Germinal center (tissue), 1 donor: Measurements from ENCODE around the gene FRS2.

ENCODE experiments used
- DNase-seq: peaks from one replicate; pipeline ENCODE4 v3.0.0; 2012; ENCODE audit warnings: mixed read lengths, low spot score

The FRS2 gene

DNA sequence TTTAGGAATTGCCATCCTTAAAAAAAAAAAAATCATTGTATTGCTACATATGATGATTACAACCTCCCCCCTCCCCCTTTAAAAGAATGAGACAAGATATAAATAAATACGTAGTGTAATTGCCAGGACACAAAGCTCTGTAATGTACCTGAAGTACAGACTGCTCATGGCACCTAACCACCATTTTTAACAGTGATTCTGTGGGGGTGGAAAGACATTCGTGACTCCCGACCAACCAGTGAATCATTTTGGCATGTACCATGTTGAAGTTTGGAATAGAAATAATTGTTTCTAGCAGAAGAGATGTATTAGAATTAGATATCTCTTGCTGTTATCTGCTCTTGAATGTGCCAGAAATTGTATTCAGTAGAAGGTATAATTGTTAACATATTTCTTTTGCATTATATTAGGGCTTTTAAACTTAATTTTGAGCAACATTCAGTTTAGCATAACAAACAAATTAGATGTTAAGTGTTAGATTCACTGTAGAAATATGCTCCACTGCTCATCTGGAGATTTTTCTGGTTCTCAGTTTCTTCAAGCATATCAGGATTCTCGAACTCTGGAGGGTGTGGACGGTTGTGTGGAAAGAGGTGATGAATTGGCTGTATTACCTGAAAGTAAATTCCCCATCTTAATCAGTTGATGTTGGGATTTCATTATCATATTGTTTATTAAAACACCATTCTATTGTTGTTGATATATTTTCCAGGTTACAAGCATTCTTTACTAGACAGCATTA, 31.1 kb downstream of the FRS2 start:
- DNase-seq = no peak

DNA sequence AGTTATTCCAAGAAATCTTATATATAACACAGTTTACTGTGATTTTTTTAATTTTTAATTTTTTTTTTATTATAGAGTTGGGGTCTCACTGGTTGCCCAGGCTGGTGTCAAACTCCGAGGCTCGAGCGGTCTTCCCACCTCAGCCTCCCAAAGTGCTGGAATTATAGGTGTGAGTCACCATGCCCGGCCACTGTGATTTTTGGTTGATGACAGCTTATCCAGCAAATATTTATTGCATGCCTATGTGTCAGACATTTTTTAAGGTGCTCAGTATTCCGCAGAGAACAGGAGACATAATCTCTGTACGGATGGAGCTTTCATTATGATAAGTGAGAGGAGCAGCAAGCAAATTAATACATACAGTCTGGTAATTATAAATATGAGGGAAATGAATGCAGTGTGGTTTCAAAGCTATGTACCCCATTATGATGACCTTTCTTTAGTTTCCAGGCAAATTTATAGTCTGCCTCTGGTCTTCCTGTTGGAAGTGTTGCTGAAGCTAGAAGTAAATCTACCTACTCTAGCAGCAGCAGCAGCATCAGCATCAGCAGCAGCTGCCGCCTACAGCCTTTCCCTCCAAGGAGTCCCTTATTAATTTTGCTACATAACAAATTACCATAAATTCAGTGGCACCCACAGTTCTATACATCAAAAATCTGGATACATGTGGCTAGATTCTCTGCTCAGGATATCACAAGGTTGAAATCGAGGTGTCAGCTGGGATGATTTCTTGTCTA, 32.3 kb downstream of the FRS2 start:
- DNase-seq = no peak

DNA sequence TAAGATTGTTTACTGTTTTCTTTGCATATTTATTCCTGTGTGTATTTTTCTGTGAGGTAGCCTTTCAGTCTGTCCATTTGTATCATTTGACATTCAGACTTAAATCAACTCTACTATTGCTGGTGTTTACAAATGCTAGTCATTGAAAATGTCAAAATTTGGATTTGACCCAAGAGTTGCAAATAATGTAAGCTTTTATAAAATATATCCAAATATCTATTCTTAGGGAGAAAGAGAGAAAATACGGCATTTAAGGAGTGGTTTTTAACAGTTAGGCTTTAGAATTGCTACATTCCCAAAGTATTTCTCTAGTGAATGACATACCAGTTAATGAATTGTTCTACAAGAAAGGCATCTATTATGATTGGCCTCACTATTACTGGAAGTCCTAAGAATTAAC, 37.9 kb downstream of the FRS2 start:
- DNase-seq = no peak

DNA sequence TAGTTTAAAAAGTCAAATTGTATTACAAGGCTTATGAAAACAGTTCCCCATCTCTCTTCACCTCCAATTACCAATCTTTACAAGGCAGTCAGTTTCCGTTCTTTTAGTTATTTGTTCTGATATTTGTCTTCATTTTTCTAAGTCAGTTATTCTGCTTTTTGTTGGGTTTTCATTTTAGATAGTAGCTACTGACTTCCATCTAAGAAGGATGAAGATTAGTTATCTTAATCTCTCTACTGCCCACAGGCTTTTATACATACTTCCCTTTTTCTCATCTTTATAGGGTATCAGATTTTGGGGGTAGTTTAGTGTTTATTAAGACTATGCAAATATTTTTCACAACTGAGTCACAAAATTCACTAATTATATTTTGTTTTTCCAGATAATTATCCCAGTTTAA, 38.4 kb downstream of the FRS2 start:
- no peak for DNase-seq

DNA sequence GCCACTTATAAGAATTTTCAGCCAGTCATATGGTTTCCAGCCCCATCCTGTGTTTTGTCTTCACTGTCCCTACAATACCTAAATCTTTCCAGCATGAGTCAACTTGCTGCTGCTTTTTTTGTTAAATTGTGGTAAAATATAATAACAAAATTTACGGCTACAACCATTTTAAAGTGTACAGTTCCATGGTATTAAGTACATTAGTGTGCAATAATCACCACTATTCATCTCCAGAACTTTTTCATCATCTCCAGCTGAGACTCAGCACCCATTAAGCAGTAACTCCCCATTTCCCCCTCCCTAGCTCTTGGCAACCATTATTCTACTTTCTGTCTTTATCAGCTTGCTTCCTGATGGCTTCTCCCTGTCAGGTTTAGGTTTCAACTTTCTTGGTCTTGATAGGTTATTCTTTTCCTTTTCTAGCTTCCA, 39.1 kb downstream of the FRS2 start:
- no peak for DNase-seq

DNA sequence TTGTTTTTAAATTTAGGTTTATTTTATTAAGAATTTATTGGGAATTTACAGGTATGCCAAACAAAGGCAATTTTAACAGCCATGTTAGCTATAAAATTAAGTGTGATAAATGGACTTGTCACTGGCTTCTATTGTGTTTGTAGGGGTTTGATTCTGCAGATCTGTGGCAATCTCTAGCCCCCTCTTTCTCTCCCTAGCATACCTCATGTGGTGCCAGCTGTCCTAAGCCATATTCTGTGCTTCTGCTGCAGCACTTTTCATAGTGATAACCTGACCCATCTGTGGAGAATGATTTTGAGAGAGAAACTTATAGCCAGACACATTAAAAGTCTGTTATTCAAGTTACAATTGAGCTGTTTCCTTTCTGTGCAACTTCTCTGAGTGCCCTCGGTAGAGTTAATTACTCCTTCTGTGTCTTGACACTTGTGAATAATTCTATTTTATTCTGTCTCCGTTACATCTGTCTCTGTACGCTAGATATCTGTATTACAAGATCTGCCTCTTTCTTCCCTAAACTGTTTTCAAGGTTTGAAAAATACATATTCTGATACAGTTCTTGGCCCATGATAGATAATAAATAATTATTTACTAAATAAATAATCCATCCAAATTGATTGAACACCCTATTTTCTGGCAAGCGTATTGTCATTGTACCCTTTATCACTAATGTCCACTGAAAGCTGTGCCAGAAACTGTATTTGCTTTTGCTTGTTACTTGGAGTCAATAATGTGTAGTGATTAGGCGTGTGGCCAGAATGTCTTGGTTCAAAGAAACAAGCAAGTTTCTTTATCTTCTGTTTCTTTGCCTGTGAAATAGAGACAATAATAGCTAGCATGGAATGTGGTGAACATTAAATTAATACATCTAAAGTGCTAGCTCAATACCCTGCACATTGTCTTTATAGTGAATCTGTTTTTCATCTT, 40.0 kb downstream of the FRS2 start:
- no peak for DNase-seq

DNA sequence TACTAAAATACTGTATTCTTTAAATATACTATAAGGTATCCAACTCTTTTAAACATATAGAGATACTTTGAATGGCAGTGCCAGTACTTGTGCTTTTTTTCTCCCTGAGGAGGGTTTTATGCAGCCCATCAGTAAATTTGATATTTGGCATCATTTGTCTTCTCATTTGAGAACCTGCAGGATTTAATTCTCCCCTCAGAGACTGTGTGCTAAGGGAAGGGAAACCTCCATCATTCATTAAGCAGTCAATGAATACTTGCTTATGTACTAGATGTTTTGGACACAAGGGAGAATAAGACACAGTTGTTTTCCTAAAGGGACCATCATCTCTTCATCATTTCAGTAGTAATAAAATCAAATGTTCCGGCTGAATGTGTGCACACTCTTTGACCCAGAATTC, 40.8 kb downstream of the FRS2 start:
- no peak for DNase-seq

DNA sequence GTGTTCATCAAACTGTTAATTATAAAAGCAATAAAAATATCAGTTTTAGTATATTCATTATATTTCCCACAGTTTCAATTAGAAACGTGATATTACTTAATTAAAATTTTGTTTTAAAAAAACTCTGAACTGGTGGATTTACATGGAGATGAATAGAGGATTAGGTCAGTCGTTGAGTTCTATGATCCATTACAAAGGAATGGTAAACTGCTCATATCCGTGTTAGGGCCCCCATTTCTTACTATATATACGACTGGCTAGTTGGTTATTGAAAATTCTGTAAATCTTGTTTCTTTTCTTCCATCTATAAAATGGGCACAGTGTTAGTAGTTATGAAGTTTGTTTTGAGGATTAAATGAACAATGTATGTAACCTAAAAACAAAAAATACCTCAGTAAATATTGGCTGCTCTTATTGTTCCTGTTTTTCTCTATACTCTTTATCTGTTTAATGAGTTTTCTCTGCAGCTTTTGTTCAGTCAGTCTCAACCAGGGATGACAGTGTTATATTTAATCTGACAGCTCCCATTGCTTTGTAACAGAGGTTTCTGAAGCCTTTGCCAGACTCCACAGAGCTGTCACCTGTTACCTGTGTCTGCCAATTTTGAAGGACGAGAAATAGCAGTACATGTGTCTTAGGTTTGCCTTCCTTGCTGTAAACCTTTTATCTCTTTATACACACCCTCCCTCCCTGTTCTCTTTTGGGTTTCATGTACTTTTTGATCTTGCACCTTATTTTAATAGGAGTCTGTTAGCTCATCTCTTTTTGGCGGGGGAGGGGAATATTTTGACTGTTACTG, 41.5 kb downstream of the FRS2 start:
- no peak for DNase-seq

DNA sequence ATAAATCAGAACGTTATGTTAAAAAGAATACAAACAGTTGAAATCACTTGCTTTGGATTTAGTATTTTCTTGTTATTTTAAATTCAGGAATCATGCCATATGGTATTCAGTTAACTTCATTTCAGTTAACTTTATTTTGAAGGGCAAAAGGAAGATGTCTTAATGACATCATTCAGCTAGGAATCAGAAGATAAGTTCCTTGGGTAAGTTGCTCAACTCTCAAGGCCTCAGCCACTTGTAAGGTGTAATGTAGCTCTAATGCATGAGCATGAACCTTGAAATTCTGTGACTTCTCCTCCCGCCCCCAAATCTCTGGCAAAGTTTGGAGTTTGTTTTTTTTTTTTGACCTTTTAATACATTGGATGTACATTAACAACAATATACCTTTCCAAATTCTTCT, 42.6 kb downstream of the FRS2 start:
- no peak for DNase-seq

DNA sequence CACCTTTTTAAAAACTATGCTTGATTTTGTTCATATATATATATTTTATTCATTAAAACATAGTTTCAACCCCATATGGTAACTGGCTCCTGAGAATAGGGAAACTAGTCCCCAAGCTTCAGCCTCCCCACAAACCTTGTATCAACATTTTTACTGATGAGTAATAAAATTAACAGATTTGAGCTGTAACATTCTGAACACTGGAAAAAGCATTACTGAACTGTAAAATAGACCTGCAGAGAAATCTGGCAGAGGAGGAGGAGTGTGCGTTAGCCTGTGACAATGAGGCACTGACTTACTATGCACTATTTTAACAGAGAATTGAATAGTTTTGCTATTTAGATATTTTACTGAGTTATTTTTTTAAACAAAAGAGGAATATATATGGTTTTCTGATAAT, 43.1 kb downstream of the FRS2 start:
- no peak for DNase-seq

DNA sequence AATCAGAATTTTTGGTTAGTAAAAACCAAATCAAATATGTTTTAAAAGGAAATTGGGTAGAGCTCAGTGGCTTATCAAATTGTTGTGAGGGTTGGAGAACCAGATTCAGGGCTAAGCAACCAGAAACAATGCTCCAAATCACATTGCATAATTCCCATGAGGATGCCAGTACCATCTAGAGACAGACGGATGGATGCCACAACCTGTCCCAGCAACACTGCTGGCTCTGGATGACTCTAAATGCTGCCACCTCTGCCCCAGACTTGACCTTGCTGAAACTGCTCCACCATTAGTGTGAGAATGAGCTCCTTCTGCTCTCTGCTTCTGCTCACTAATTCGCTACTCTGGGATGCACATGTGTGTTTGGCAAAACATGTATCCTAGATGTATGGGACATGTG, 43.9 kb downstream of the FRS2 start:
- no peak for DNase-seq

DNA sequence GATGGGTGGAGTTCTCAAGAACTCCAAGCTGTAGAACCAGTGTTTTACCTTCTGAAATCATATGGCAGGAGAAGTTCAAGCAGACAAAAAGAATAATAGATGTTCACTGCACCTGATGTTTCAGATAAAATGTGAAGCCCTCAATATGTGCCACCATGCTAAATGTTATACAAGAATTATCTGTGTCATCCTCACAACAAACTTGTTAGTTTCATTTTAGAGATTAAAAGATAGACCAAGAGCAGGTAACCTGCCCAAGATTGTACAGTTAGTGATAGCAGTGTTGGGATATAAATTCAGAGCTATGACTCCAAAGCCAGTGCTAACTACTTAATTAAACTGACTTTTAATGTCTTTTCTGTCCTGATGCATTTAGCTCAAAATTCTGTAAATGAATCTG, 44.7 kb downstream of the FRS2 start:
- no peak for DNase-seq

DNA sequence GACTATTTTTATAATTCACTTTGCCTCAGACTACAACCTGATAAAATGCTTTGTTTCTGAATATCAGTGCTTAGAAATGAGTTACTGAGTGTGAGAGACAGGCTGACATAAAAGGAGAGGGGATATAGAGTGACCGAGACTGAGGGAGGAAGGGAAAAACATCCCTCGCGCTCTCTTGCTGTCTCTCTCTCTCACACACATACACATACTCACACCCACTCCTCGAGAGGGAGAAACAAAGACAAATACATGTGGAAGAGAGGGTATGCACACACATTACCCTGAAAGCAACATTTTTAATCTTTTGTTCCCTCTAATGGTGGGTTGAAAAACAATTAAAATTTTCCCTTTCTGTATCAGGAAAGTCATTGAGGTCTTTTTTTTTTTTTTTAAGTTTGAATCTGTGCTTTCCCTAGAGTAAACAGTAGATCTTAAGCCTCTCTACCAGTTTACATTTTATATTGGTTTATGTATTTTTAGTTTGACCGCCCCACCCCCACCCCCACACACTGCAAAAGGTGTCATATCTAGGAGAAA, 45.3 kb downstream of the FRS2 start:
- DNase-seq = no peak

DNA sequence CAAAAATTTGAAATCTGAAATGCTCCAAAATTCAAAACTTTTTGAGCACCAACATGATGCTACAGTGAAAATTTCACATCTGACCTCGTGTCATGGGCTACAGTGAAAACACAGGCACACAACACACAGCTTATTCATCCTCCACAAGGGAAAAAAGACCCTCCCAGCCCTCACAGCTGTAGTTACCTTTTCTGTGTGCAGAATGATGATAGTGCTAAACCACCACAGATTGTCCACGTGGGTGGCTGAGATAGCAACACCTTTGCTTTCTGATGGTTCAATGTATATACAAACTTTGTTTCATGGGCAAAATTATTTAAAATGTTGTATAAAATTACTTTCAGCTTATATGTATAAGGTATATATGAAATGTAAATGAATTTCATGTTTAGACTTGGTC, 46.8 kb downstream of the FRS2 start:
- DNase-seq = no peak

DNA sequence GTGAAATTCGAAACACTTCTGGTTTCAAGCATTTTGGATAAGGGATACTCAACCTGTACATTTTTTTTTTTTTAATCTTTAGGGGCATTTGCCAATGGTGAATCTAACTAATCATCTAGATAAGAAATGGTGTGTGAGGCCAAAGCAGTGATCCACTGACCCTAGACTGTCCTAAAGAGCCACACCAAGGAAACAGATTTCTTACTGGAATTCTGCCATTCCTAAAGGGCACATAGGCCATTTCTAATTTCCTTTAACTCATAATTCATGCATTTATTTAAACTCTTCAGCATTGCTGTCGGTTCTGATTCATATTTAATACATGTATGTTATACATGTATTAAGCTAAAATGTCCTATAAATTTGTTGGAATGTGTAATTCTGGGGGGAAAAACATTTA, 47.2 kb downstream of the FRS2 start:
- DNase-seq = no peak

DNA sequence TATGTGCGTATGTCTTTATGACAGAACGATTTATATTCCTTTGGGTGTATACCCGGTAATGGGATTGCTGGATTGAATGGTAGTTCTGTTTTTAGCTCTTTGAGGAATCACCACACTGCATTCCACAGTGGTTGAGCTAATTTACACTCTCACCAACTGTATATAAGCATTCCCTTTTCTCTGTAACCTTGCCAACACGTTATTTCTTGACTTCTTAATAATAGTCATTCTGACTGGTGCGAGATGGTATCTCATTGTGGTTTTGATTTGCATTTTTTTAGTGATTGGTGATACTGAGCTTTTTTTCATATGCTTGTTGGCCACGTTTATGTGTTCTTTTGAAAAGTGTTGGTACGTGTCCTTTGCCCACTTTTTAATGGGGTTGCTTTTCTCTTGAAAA, 49.7 kb downstream of the FRS2 start:
- DNase-seq = no peak

DNA sequence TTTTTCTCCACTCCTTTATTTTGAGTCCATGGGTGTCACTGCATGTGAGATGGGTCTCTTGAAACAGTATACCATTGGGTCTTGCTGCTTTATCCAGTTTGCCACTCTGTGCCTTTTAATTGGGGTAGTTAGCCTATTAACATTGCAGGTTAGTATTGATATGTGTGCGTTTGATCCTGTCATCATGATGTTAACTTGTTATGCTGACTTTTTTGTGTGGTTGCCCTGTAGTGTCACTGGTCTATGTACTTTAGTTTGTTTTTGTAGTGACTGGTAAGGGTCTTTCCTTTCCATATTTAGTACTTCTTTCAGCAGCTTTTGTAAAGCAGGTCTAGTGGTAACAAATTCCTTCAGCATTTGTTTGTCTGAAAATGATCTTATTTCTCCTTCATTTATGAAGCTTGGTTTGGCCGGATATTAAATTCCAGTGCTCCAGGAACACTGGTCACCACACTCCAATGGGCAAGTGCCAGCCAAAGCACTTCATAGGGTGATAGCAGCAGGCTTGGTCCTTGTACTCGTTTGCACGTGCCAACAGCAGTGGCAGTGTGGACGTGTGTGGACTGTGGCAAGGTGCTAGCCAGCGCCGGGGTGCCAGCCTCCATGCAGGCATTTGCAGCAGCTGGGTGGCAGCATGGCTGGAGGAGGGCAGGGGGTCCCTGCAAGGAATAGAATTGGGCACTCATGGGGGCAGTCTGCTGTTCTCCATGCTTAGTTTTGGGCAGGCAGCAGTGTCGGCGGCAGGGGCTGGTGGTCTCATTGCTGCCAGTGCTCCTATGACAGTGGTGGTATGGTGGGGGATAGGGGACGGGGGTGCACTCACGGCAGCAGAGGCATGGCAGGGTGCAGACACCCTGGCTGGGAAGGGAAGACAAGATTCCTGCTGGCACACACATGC, 53.5 kb downstream of the FRS2 start:
- DNase-seq = no peak

DNA sequence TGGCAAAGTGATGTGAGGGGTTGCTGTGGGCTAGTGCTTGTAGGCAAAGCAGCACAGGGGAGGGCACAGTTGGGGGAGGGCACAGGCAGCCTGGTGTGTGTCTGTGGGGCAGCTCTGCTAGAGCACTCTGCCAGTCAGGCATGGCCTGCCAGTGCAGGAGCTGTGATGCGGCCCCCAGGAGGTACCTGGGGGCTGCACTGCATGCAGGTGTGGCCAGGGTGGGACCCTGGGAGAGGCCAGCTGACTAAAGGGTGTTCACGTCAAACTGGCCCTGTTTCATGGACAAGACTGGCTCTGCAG, 54.1 kb downstream of the FRS2 start:
- DNase-seq = no peak

DNA sequence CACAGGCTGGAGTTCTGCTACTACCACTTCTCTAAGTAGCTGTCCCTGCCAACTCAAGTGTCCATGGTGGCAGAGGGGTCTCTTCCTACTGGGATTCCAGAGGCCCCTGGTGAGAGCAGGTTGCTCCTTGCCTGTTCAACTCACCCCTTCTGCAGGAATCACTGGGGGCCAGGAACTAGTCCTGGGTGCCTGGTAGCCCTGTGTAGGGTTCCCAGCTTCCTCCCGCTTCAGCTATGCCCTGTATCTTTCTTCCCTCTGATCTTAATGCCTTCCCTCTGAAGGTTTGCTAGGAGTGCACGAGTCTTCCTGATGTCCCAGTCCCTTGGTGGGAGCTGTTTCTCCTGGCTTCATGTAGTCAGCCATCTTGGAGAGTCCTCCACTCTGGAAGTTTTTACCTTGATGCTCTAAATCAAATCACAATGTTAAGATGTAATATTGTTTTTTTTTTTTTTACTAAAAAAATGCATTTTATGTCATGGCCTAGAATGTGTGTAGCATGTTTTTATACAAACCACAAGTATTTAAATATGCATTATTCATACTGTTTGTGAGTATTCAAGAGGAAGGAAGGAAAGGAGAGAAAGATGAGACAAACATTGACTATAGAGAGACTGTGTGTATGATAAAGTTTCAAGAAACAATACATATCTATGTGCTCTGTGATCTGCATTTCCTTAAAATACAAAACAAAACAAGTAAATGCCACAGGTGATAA, 54.7 kb downstream of the FRS2 start:
- no peak for DNase-seq
